Smooth muscle cell (in vitro differentiated cells): ENCODE measurements around the gene KRT38. TPM values are rescaled to one million over a fixed set of nuclear protein-coding genes. Genes with fewer than 3 reads are reported as not detected.

Experiments used
- DNase-seq: peaks from one replicate; lab custom pipeline; 2025; ENCODE audit not compliant: unreplicated experiment; lab: John Stamatoyannopoulos, UW
- H2AFZ ChIP-seq: fragments of 200-600 bp; sonication (generic); 2 replicates; pipeline ENCODE4 v1.6.0; 2016; ENCODE audit warnings: antibody characterized with exemption, low read depth, mild to moderate bottlenecking
- H3F3A ChIP-seq: fragments of 200-600 bp; sonication (generic); 2 replicates; pipeline ENCODE4 v1.6.0; 2017; ENCODE audit warnings: antibody characterized with exemption, low read depth
- H3K27ac ChIP-seq: fragments of 200-600 bp; sonication (generic); 2 replicates; pipeline ENCODE4 v1.5.1; 2016; ENCODE audit warnings: low read depth, mild to moderate bottlenecking
- H3K27me3 ChIP-seq: fragments of 200-600 bp; sonication (generic); 2 replicates; pipeline ENCODE4 v1.6.1; 2016; ENCODE audit warnings: low read depth, mild to moderate bottlenecking
- H3K36me3 ChIP-seq: fragments of 200-600 bp; sonication (generic); 2 replicates; pipeline ENCODE4 v1.5.1; 2016; ENCODE audit warnings: low read depth
- H3K4me1 ChIP-seq: fragments of 200-600 bp; sonication (generic); 2 replicates; pipeline ENCODE4 v1.5.1; 2016; ENCODE audit warnings: low read depth
- H3K4me2 ChIP-seq: fragments of 200-600 bp; sonication (generic); 2 replicates; pipeline ENCODE4 v1.6.0; 2016; ENCODE audit warnings: mild to moderate bottlenecking
- H3K4me3 ChIP-seq: fragments of 200-600 bp; sonication (generic); 2 replicates; pipeline ENCODE4 v1.5.1; 2016; ENCODE audit warnings: mild to moderate bottlenecking
- H3K79me2 ChIP-seq: fragments of 200-600 bp; sonication (generic); 2 replicates; pipeline ENCODE4 v1.6.0; 2016; ENCODE audit warnings: low read depth, mild to moderate bottlenecking
- H3K9ac ChIP-seq: fragments of 200-600 bp; sonication (generic); 2 replicates; pipeline ENCODE4 v1.6.0; 2016; ENCODE audit warnings: low read depth
- H3K9me3 ChIP-seq: fragments of 200-600 bp; sonication (generic); replicated peaks from 2 replicates; pipeline ENCODE4 v1.5.1; 2016; ENCODE audit warnings: low read depth
- H4K20me1 ChIP-seq: fragments of 200-600 bp; sonication (generic); 2 replicates; pipeline ENCODE4 v1.6.0; 2016; ENCODE audit warnings: low read depth
- CTCF ChIP-seq: fragments of 200-600 bp; sonication (generic); IDR thresholded peaks from 2 replicates; pipeline ENCODE4 v1.5.1; 2017; ENCODE audit warnings: borderline replicate concordance, mild to moderate bottlenecking, antibody characterized with exemption; ENCODE audit not compliant: insufficient read depth, poor library complexity, severe bottlenecking
- WGBS: methylation state at CpG from one replicate; pipeline ENCODE4 v1.1.7; 2016; ENCODE audit warnings: low lambda C conversion rate; 5-methylcytosine and 5-hydroxymethylcytosine counted together
- polyA plus RNA-seq: library from polyadenylated mRNA; unstranded; fragments of >200 nt; fragmentation: Nextera tagmentation; extraction: Ambion mirVana; gene quantifications from 2 replicates; pipeline ENCODE4 v1.2.1, GENCODE V29; 2016
- total RNA-seq: library from RNA; depleted of rRNA; stranded (reverse); fragments of >200 nt; gene quantifications from 2 replicates; pipeline ENCODE4 v1.2.3, GENCODE V29; 2014

KRT38 gene
- total and polyA plus RNA-seq, 2 experiments from 2014 or later = not detected

- no peaks in the 10 kb centered on the region for H4K20me1 ChIP-seq
- peak overlapping the region; percentile 11 for H3K27ac ChIP-seq
- WGBS = 24% methylated on average over 2 of the region's 2 CpGs
- H3K4me1 ChIP-seq = no peaks in the 10 kb centered on the region
- no peaks in the 10 kb centered on the region for H3K36me3 ChIP-seq
- H3F3A ChIP-seq = no peaks in the 10 kb centered on the region
- no peaks in the 10 kb centered on the region for H3K79me2 ChIP-seq
- no peak overlapping the region for H3K4me3 ChIP-seq
- no peak for TF ChIP-seq CTCF
- H3K9ac ChIP-seq = no peak overlapping the region
- no peaks in the 10 kb centered on the region for H3K27me3 ChIP-seq
- DNase-seq = no peak
- H3K4me2 ChIP-seq = peak overlapping the region; percentile 15
- H2AFZ ChIP-seq = no peak overlapping the region
- H3K9me3 ChIP-seq = no peaks in the 10 kb centered on the region
These were observed 6.0 kb upstream of the KRT38 start for GRCh38 chr17:41446806-41447205.

DNA sequence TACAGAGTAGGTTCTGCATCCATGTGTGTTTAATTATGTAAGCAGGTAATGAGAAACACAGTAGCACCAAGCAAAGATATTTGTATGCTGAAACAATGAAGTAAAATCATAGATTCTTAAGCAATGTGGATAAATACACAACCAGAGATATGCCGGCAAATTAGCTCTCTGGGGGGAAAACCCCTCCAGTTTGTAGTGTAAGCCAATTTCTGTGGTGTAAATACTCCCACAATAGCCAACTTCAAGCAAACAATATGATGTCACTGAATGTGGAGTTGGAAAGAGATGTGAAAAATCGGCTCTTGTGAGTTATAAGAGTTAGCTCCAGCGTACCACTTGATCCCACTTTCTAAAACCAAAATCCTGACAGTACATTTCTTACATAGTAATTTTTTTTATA lies 3.9 kb upstream of the KRT38 start:
- H3K4me2 ChIP-seq = no peak overlapping the region
- no peaks in the 10 kb centered on the region for H3K27me3 ChIP-seq
- H3K36me3 ChIP-seq = no peaks in the 10 kb centered on the region
- H3K79me2 ChIP-seq = no peaks in the 10 kb centered on the region
- no peaks in the 10 kb centered on the region for H3F3A ChIP-seq
- H3K4me1 ChIP-seq = no peaks in the 10 kb centered on the region
- no peak for TF ChIP-seq CTCF
- no peak overlapping the region for H3K4me3 ChIP-seq
- H3K27ac ChIP-seq = no peak overlapping the region
- no peak for DNase-seq
- no peak overlapping the region for H3K9ac ChIP-seq
- H4K20me1 ChIP-seq = no peaks in the 10 kb centered on the region
- no peaks in the 10 kb centered on the region for H3K9me3 ChIP-seq
- H2AFZ ChIP-seq = no peak overlapping the region
- WGBS = 74% methylated on average over 3 of the region's 3 CpGs

DNA sequence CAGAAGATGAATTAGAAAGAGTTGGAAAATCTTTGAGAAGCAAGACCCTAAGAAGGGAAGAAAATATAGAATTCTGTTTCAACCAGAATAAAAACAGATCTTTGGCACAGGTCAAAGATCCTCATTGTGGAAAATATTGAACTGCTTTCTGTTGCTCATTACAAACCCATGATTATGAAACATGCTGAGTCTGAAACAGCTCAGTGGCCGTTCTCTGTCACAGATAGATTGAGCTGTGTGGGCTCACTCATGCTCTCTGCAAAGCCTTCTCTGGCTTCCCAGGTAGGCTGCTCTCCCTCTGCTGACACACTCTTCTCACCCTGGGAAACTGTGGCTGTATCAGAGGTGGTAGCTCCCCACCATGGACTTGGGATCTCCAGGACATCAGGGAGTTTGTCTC lies 3.4 kb upstream of the KRT38 start:
- no peaks in the 10 kb centered on the region for H3F3A ChIP-seq
- H3K27ac ChIP-seq = no peak overlapping the region
- no peaks in the 10 kb centered on the region for H3K27me3 ChIP-seq
- WGBS = 74% methylated on average over 1 of the region's 1 CpG
- H3K79me2 ChIP-seq = no peaks in the 10 kb centered on the region
- no peak overlapping the region for H2AFZ ChIP-seq
- no peak overlapping the region for H3K4me3 ChIP-seq
- H3K9ac ChIP-seq = no peak overlapping the region
- no peaks in the 10 kb centered on the region for H4K20me1 ChIP-seq
- no peaks in the 10 kb centered on the region for H3K36me3 ChIP-seq
- no peak overlapping the region for H3K4me2 ChIP-seq
- no peak for TF ChIP-seq CTCF
- DNase-seq = no peak
- H3K9me3 ChIP-seq = no peaks in the 10 kb centered on the region
- H3K4me1 ChIP-seq = no peaks in the 10 kb centered on the region

GRCh38 chr17:41442739-41443138 lies 2.0 kb upstream of the KRT38 start:
- Histone ChIP-seq H3K27ac (no peak overlapping the region), H3K4me2 (no peak overlapping the region), H2AFZ (no peak overlapping the region), H3F3A (no peaks in the 10 kb centered on the region), H3K9me3 (no peaks in the 10 kb centered on the region), H3K27me3 (no peaks in the 10 kb centered on the region), H4K20me1 (no peaks in the 10 kb centered on the region), H3K4me1 (no peaks in the 10 kb centered on the region), H3K36me3 (no peaks in the 10 kb centered on the region), H3K9ac (no peak overlapping the region), H3K4me3 (no peak overlapping the region), H3K79me2 (no peaks in the 10 kb centered on the region)
- no peak for TF ChIP-seq CTCF
- 55% methylated on average over 4 of the region's 4 CpGs for WGBS
- no peak for DNase-seq
